Measurements from ENCODE around the gene TMEM167A.

TMEM167A gene

GRCh38 chr5:83025690-83026478 lies 51.3 kb downstream of the TMEM167A start:
- H3K4me3 ChIP-seq (ENCODE audit: low read depth, low read length) = no peak overlapping the region
- no peak for DNase-seq (ENCODE audit: low read depth)
- TF ChIP-seq CTCF (IDR thresholded peaks at IDR 0.05; ENCODE audit: low read depth, low read length) (no peak), MYC (IDR thresholded peaks at IDR 0.05; ENCODE audit: low read depth, low read length) (no peak)

- TF ChIP-seq MAX (IDR thresholded peaks at IDR 0.05; ENCODE audit: low read depth, low read length) = no peak
- TF ChIP-seq MYC (IDR thresholded peaks at IDR 0.05; ENCODE audit: low read depth, low read length) = no peak
- TF ChIP-seq POLR2A (IDR thresholded peaks at IDR 0.05; ENCODE audit: extremely low read depth, insufficient read length) = no peak
- TF ChIP-seq CTCF (IDR thresholded peaks at IDR 0.05; ENCODE audit: low read depth, low read length) = no peak
- DNase-seq (ENCODE audit: low read depth) = no peak
- H3K4me3 ChIP-seq (ENCODE audit: low read depth, low read length) = no peak overlapping the region
Measured at GRCh38 chr5:83022334-83022733, 54.9 kb downstream of the TMEM167A start.

- DNase-seq (ENCODE audit: low read depth) = no peak
- TF ChIP-seq MYC (IDR thresholded peaks at IDR 0.05; ENCODE audit: low read depth, low read length) (no peak), CTCF (IDR thresholded peaks at IDR 0.05; ENCODE audit: low read depth, low read length) (no peak), MAX (IDR thresholded peaks at IDR 0.05; ENCODE audit: low read depth, low read length) (no peak), POLR2A (IDR thresholded peaks at IDR 0.05; ENCODE audit: extremely low read depth, insufficient read length) (no peak)
- H3K4me3 ChIP-seq (ENCODE audit: low read depth, low read length) = no peak overlapping the region
Measured at GRCh38 chr5:83015676-83016075, 61.5 kb downstream of the TMEM167A start.

GRCh38 chr5:83011985-83012384 lies 65.2 kb downstream of the TMEM167A start:
- DNase-seq (ENCODE audit: low read depth) = no peak
- TF ChIP-seq MAX (IDR thresholded peaks at IDR 0.05; ENCODE audit: low read depth, low read length) = no peak
- no peak for TF ChIP-seq CTCF (IDR thresholded peaks at IDR 0.05; ENCODE audit: low read depth, low read length)
- no peak for TF ChIP-seq MYC (IDR thresholded peaks at IDR 0.05; ENCODE audit: low read depth, low read length)
- no peak for TF ChIP-seq POLR2A (IDR thresholded peaks at IDR 0.05; ENCODE audit: extremely low read depth, insufficient read length)
- no peak overlapping the region for H3K4me3 ChIP-seq (ENCODE audit: low read depth, low read length)

GRCh38 chr5:83009408-83009807 lies 67.8 kb downstream of the TMEM167A start:
- TF ChIP-seq MAX (IDR thresholded peaks at IDR 0.05; ENCODE audit: low read depth, low read length) (no peak), POLR2A (IDR thresholded peaks at IDR 0.05; ENCODE audit: extremely low read depth, insufficient read length) (no peak), CTCF (IDR thresholded peaks at IDR 0.05; ENCODE audit: low read depth, low read length) (no peak), MYC (IDR thresholded peaks at IDR 0.05; ENCODE audit: low read depth, low read length) (no peak)
- no peak overlapping the region for H3K4me3 ChIP-seq (ENCODE audit: low read depth, low read length)

More at GRCh38 chr5:83009408-83009807, 67.8 kb downstream of the TMEM167A start:
- no peak for DNase-seq (ENCODE audit: low read depth)
